ENCODE measurements around the gene KCNJ18.
"Not testable (repeated sequence)": the region's sequence is repeated elsewhere in the genome, so short reads cannot be mapped to it uniquely, and the experiment has no call there.

The KCNJ18 gene

DNA sequence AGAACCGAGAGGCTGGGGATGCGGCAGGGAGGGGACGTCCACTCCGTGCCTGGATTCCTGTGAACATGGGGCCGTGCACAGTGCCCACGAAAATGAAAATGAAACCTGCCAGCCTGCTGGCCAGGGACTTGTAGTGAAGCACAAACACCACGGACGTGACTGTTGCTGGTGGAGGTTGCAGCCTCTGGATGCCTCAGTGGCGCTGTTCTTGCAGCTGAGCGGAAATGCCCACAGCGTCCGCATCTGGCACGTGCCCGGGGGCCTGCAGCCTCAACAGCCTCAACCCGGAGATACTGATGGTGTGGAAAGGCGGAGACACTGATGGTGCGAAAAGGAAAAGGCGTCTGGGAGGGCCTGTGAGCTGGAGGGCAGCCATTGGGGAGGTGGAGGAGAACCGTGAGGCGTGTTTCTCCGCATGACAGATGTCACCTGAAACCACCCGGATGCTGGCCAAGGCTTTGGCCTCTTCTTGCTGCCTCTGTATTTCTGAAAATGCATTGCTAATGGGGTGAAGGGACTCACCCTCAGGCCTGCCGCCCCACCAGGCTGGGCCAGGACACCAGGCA is 44.8 kb downstream of the KCNJ18 start:
- DNase-seq = not testable (repeated sequence)

DNA sequence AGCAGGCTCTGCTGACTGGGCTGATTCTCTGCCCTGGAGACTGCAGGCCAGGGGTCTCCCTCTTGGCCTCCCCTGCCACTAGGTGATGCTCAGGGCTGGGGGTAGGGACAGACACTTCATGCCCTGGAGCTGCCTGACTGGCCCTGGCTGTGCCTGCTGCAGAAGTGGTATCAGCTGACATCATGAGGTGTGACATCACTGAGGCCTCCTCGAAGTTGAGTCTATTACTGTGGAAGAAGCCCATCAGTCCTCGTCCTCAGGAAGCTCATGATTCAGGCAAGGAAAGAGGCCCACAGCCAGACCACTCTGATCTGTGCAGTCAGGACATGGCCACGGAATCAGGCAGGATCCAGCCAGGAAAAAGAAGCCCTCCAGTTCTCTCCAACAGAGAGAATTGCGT is 45.9 kb downstream of the KCNJ18 start:
- not testable (repeated sequence) for DNase-seq

DNA sequence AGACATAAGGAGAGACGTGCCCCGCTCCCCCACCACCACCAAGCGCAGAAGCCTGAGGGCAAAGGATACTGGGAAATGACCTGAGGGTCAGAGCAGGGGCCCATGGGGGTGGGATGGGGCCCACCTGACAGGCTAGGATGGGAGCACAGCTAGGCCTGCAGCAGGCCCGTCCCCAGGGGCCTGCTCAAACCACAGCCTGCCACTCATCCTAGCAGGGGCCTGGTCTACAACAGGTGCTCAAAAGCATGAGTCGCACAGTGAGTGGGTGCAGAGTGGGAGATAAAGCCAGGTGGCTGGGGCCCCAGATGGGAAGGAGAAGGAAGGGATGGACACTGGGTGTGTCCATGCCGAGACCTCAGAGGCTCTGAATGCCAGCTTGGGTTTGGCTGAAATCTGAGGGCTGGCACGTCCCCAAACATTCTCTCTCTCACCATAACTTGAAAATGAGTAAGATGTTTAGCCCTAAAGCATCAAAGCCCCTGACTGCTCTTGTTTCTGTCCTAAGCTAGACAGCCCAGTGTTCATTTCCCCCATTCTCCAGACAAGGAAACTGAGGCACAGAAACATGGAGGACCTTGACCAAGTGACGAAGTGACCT is 46.7 kb downstream of the KCNJ18 start:
- not testable (repeated sequence) for DNase-seq

DNA sequence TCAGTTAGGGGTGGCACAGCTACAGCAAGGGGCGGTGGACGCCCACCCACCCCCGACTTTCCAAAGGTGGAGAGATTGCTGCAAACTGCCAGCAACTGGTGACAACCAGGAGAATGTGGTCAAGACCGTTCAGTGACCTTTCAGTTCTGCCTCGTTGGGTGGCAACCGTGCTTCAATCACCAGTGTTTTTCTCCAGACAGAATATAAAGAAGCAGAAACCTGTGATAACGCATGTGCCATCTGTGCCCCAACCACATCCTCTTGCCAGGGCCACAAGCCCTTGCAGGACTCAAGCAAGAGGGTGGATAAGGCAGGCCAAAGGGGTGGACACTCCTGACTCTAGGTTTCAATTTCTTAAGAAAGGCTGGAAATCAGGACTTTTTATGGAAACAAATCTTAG is 47.2 kb downstream of the KCNJ18 start:
- not testable (repeated sequence) for DNase-seq

DNA sequence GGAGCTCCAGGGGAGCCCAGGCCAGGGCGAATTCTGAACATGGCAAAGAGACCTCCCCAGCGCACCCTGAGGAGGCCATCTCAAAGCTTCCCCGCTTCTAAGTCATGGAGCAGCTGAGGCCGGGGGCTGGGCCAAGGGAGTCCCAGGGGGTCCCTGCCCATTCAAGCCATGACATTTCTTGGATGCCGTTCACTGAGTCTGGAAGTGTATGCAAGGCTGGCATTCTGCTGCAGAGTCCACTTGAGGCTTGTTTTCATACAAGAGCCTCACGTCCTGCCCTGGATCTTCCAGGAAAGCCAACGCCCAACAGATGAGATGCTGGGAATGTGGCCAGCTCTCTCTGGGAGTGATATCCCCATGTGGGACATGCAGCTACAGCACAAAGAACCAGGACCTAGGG is 48.5 kb downstream of the KCNJ18 start:
- DNase-seq = not testable (repeated sequence)

DNA sequence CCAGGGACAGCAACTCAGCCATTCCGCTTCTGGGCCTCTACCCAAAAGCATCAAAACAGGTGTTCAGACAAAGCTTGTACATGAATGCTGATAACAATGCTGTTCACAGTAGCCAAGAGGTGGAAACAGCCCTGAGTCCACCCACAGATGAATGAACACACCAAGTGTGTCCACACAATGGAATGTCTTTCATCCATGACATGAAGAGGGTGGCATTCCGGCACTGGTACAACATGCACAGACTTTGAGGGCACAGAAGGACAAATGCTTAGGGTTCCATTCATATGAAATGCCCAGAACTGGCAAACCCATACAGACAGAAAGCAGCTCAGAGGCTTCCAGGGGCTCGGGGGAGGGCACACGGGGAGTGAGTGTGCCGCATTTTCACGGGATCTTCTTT is 49.2 kb downstream of the KCNJ18 start:
- DNase-seq = not testable (repeated sequence)

DNA sequence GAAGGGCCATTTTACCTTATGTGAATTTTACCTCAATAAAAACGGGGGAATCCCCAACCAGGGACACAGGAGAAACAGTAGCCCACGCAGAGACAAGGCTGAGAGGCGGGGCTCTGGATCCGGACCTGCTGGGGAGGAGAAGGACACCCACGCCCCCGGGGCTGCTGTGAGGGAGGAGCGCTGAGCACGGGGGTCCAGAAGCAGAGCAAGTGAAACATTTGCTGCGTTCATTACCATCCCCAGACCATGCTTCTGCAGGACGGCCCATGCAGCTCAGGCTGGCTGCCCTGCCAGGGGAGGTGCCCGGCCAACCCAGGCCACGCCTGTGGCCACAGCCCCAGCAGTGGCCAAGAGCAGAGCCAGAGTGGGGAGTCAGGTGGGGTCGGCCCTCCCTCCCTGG is 50.0 kb downstream of the KCNJ18 start:
- no peak for DNase-seq

DNA sequence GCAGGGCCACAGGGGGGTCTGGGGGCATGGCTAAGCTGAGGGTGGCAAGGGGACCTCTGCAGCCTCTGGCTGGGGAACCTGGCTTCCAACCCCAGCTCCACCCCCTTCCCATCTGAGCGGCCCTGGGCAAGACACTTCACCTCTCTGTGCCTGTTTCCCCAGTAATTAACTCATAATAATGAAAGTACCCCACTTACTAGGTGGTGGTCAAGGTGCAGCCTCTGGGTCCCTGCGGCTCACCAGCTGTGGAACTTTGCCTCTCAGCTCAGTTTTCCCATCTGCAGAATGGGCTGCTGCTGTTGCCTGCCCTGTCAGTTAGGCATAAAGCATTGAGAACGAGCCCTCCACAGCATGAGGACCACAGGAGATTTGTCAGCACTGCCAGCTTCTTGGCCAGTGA is 51.8 kb downstream of the KCNJ18 start:
- not testable (repeated sequence) for DNase-seq

DNA sequence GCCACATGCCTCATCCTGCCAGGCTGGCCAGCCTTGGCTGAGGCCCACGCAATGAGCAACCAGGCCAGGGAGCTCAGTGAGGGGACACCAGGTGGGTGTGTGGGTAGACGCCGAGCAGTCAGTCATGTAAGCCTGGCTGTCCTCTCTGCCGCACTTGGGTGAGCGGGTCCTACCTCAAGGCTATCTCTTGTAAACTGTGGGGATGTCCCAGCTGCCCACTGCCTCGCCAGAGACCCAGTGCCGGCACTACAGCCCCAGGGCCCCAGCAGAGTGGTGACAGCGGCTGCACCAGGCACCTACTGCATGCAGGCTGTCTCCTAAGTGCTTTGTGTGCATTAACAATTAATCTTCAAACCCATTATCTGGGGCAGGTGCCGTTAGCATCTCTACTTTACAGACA is 52.3 kb downstream of the KCNJ18 start:
- not testable (repeated sequence) for DNase-seq

DNA sequence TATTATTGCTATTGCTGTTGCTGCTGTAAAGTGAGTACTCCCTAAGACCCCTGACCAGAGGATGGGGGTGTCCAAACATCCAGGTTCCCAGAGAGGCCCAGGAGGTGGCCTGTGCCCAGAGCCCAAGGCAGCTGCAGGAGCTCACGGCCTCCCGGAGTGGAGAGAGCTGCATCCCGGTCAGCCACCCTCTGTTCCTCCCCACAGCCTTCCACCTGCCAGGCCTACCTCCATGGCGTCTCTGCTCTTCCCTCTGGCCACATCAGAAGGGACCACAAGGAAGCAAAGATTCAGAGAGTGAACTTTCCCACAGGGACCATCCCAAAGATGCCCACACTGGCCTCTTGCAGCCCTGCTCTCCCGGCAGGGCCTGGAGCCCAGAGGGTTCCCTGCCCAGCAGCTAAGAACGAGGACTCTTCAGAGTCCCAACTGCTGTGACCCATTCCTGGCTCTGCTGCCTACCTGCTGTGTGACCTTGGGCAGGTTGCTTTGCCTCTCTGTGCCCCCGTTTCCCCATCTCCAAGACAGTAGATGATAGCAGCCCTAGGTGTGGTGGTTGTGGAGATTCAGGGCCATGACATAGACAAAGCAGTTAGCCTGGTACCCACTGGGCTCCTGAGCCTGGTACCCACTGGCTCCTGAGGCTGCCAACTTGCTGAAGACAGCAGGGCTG is 53.2 kb downstream of the KCNJ18 start:
- not testable (repeated sequence) for DNase-seq

DNA sequence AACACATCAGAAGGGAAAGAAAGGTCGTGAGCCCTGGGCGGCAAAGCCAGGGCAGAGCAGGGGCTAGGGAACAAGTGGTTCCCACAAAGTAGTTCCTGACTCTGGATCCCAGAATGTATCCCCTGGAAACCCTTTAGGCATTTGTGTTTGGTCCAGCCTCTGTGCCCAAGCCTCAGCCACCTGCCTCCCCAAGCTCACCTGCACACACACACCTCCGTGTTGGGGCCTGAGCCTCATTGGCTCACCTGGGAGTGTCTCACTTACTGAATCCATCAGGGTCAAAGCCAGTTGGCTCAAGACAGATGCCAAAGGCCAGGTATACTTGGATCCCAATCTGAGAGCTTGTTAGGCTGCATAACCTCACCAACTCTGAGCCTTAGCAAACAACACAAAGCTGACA is 54.1 kb downstream of the KCNJ18 start:
- not testable (repeated sequence) for DNase-seq

DNA sequence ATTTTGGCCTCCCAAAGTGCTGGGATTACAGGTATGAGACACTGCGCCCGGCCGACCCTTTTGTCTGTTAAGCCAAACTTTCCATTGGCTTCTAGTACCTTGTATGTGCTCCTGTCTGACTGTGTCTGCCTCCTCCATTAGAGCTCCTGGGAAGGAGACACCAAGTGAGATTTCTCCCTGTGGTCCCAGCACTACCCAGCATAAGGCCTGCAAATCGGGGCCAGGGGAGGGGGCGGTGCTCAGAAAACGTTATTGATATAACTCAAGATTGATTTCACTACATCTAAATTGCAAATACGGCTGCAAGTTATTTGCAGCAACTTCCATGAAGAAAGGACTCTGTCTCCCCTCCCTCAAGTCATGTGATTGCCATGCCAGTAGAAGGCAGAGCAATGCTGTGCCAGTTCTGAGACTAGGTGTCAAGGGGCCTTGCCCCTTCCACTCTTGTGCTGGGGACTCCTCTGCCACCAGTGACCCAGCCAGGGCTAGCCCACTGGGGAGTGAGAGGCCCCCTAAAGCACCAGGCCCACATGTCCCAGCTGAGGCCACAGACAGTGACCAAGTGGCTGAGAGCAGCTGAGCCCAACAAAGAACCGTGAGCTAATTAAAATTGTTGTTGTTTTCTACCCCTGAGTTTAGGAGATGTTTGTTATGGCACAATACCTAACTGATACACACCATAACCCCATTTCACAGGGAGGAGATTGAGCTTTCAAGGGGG is 55.0 kb downstream of the KCNJ18 start:
- not testable (repeated sequence) for DNase-seq

DNA sequence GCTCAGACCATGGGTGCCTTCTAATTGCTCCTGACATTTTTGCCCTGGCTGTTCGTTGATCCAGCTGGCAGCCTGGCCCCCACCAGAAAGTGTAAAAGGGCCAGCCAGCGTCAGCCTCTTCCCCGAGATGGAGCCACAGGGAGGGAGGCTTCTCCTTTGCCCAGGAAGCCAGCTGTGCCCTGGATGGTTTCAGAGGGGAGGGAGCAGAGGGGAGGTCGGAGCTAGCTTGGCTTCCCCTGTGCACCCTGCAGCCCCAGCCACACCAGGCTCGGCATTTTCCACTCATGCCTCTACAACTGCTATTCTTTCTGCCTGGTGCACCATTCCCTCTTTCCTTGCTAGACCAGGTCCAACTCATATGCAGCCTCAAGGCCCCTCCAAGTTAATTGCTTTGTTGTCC is 56.4 kb downstream of the KCNJ18 start:
- DNase-seq = not testable (repeated sequence)

DNA sequence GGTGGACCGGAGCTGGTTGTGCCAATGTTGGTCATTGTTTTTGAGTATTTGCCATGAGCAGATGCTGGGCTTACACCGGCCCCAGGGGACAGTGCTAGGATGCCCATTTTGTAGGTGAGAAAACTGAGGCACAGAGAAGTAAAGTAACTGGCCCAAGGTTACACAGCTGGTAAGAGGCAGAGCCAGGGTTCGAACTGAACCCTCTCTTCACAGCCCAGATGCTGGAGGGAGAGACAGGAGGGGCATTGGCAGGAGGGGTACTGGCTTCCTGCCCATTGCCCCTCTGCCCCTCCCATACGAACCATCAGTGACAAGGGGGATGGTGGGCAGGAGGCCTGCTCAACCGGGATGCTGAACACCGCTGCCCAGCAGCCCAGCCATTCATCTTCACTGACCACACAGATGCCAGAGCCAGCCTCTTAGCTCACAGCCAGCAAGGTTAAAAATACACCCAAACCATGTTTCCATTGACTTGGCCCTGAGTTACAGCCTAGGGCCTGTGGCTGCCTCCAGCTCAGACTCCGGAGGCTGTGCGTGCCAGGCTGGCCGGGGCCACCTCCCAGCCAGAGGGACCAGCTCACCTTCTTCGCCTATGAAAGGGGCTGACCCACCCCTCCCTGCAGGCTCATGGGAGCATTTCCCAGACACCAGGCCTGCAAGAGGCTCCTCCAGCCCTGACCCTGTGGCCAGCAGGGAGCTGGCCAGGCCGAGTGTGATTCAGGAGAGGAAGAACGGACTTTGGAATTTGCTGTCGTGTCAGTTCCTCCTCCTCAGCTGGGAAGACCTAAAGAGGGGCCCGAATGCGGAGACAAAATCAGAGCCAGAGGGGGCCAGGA is 57.6 kb downstream of the KCNJ18 start:
- DNase-seq = not testable (repeated sequence)

DNA sequence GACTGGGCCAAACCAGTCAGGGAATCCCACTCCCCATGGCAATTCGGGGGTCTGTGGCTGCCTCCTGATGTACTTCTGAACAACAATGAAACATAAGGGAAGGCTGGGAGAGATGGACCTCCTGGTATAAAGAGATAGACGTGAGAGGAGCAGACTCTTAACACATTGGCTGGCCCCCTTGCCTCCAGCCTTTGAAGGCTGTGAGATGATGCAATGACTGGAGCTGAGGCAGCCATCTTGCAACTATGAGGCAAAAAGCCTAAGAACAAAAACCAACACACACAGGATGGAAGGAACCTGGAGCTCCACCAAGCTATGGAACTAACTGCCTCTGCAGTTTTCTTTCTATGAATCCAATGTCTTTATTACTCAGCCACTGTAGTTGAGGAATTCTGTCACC is 58.8 kb downstream of the KCNJ18 start:
- not testable (repeated sequence) for DNase-seq
